Mesodermal cell (in vitro differentiated cells): ENCODE results near the gene DNASE1.

ENCODE experiments used
- H3K27ac ChIP-seq: 2 replicates; pipeline ENCODE4 v1.7.0; 2013; ENCODE audit warnings: mild to moderate bottlenecking, low read depth, low read length, moderate library complexity; ENCODE audit not compliant: severe bottlenecking
- H3K36me3 ChIP-seq: 2 replicates; pipeline ENCODE4 v1.7.1; 2013; ENCODE audit warnings: mild to moderate bottlenecking, low read length, moderate library complexity; ENCODE audit not compliant: control insufficient read depth, insufficient read depth
- H3K4me1 ChIP-seq: one replicate; pipeline ENCODE4 v1.7.1; 2013; ENCODE audit warnings: mild to moderate bottlenecking, low read length; ENCODE audit not compliant: insufficient read depth, control insufficient read depth, poor library complexity, severe bottlenecking
- H3K4me3 ChIP-seq: 2 replicates; pipeline ENCODE4 v1.7.0; 2013; ENCODE audit warnings: low read length, control low read depth, mild to moderate bottlenecking; ENCODE audit not compliant: insufficient read depth, poor library complexity, severe bottlenecking; ENCODE audit errors: extremely low read depth
- H3K9me3 ChIP-seq: 2 replicates; pipeline ENCODE4 v1.7.1; 2013; ENCODE audit warnings: mild to moderate bottlenecking, low read length, moderate library complexity; ENCODE audit not compliant: control insufficient read depth
- WGBS, 2 experiments: methylation state at CpG; one replicate each; pipeline ENCODE4 v1.1.5; 2013; ENCODE audit warnings: missing lambda C conversion rate in 2 of 2; ENCODE audit not compliant: insufficient coverage in 2 of 2; 5-methylcytosine and 5-hydroxymethylcytosine counted together

DNASE1 gene

DNA sequence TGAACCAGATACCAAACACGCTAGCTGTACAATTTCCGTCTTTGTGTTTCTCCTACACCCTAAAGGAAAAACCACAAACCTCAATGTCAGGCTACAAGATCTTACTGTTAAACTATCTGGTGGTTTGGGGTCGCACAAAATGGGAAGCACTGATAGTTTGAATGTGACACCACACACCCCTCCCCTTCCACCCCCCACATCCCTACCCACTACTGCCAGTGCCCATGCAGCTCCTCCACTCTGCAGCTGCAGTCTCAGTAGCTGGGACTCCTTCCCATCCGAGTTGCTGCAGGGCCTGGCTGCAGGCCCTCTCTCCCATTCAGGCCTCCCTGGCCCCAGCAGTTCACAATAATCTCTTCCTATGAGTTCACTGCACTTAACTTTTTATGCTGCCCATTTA is 44.5 kb downstream of the DNASE1 start:
- peaks cover 15% of the 10 kb centered on the region for H3K36me3 ChIP-seq
- WGBS, 2 experiments = 84 to 98% methylated on average over 3 of the region's 4 CpGs
- H3K4me3 ChIP-seq = no peak overlapping the region
- no peaks in the 10 kb centered on the region for H3K9me3 ChIP-seq
- H3K4me1 ChIP-seq = no peaks in the 10 kb centered on the region
- no peak overlapping the region for H3K27ac ChIP-seq

DNA sequence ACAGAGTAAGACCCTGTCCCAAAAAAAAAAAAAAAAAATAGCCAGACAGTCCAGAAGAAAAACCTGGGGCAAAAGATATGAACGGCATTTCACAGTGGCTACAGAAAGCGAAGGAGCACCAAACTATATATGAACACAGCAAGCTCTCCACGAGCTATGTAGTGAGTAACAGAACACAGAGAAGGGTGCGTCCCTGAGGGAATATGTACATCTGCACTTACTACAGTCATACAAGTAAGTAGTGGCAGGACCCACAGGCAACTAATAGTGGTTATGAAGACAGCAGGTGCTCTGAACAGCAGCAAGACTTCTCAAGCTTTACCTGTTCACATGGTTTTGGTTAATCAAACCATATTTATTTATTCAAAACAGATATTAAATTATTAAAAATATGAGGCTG is 47.0 kb downstream of the DNASE1 start:
- Histone ChIP-seq H3K36me3 (peaks cover 13% of the 10 kb centered on the region), H3K4me1 (no peaks in the 10 kb centered on the region), H3K4me3 (no peak overlapping the region), H3K27ac (no peak overlapping the region), H3K9me3 (no peaks in the 10 kb centered on the region)
- WGBS, 2 experiments = 94% methylated on average over 3 of the region's 4 CpGs; no CpG with 5 or more reads in 1 of the 2 experiments

DNA sequence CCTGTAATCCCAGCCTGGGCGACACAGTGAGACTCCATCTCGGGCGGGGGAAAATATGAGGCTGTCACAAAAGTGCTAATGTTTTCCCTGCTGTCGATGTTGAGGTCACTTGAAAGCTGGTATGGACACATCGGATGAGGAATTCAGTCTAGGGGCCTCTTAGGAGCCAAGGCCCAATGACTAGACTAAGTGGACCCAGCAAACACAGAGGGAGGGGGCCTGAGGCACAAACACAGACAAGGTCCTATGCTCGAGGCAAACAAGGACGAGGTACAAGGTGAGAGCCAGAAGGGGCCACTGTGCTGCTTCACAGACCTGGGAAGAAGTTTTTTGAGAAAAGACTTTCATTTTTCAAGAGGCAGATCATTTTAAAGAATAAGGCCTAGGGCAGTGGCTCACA is 47.6 kb downstream of the DNASE1 start:
- H3K4me1 ChIP-seq = no peaks in the 10 kb centered on the region
- H3K36me3 ChIP-seq = peaks cover 13% of the 10 kb centered on the region
- H3K9me3 ChIP-seq = no peaks in the 10 kb centered on the region
- WGBS, 2 experiments = 91 to 93% methylated on average over 7 of the region's 7 CpGs
- no peak overlapping the region for H3K27ac ChIP-seq
- no peak overlapping the region for H3K4me3 ChIP-seq

DNA sequence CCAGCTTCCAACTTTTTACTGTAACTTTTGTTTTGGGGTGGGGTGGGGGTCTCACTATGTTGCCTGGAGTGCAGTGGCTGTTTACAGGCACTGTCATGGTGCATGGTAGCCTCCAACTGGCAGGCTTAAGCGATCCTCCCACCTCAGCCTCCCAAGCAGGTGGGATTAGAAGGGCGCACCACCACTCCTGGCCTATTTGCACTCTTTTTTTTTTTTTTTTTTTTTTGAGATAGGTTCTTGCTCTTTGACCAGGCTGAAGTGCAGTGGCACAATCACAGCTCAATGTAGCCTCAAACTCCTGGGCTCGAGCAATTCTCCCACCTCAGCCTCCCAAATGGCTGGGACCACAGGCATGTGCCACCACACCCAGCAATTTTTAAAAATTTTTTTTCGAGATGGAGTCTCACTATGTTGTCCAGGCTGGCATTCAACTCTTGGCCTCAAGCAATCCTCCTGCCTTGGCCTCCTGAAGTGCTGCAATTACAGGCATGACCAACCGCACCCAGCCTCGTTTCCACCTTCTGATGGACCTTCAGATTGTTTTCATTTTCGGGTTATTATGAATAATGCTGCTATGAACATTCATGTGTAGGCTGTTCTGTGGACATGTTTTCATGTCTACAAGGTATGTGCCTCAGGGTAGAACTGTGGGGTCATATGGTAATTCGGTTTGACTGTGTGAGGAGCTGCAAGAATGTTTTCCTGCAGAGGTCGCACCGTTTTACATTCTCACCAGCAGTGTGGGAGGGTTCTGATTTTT is 51.9 kb downstream of the DNASE1 start:
- Histone ChIP-seq H3K9me3 (no peaks in the 10 kb centered on the region), H3K27ac (no peak overlapping the region), H3K4me3 (no peak overlapping the region), H3K36me3 (peaks cover 19% of the 10 kb centered on the region), H3K4me1 (no peaks in the 10 kb centered on the region)
- 91 to 100% methylated on average over 5 of the region's 10 CpGs for WGBS, 2 experiments
